Astrocyte of the cerebellum (primary cell): ENCODE data around the gene RPS6KA5.
"Not testable (repeated sequence)": the region's sequence is repeated elsewhere in the genome, so short reads cannot be mapped to it uniquely, and the experiment has no call there.

Source experiments
- DNase-seq: peaks from one replicate; pipeline ENCODE4 v3.0.0-alpha.2; 2011; ENCODE audit warnings: low read depth
- H3K4me3 ChIP-seq: 2 replicates; pipeline ENCODE4 v1.5.1; 2011; ENCODE audit warnings: mild to moderate bottlenecking, low read depth, low read length, moderate library complexity
- in situ Hi-C: cut with HindIII; loops from 2 replicates; pipeline ENCODE4 v1.10.0; 2017; ENCODE audit warnings: low sequenced_read_pairs
- TF ChIP-seq, protein P1 (sequence below): IDR thresholded peaks from 2 replicates; pipeline ENCODE4 v1.5.1; 2012; ENCODE audit warnings: low read length, low read depth, moderate library complexity, mild to moderate bottlenecking; ENCODE audit errors: missing control alignments

Gene RPS6KA5

DNA sequence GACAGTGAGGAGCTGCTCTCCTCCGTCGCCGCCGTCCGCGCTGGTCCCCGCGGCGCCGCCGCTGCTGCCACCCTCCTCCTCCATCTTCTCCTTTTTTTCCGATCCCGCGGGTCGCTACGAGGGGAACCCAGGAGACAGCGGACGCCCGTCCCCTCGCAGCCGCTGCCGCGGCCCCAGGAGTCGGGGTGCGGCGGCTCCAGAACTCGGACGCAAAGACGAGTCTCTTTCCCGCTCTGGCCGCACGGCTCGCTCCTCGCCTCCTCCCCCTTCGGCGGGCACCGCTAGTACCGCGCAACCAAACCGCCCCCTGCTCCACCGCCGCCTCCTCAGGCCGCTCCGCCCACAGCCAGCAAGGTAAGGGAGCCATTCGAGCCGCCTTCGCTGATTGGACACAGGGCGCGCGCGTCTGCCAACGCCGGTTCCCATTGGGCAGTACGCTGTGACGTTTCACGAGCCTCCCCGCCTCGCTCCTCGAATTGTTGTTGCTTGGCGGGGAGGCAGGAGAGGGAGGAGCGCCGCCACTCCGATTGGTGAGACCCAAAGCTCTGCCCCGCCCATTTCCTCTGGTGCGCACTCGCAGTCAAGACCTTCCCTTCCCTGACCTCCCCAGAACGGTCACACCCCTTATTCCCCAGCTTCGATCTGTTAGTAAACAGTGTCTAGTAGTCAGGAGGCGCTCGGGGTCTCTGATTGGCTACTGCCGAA is at the start of gene RPS6KA5:
Gene RPS6KA5 (minus strand): TSS at position 291 of the 705 bp plus-strand sequence. CDS start 207 bp downstream, at position 84.
- peak within 1 kb of the TSS; percentile 79 for H3K4me3 ChIP-seq
- TF ChIP-seq, protein P1, sequence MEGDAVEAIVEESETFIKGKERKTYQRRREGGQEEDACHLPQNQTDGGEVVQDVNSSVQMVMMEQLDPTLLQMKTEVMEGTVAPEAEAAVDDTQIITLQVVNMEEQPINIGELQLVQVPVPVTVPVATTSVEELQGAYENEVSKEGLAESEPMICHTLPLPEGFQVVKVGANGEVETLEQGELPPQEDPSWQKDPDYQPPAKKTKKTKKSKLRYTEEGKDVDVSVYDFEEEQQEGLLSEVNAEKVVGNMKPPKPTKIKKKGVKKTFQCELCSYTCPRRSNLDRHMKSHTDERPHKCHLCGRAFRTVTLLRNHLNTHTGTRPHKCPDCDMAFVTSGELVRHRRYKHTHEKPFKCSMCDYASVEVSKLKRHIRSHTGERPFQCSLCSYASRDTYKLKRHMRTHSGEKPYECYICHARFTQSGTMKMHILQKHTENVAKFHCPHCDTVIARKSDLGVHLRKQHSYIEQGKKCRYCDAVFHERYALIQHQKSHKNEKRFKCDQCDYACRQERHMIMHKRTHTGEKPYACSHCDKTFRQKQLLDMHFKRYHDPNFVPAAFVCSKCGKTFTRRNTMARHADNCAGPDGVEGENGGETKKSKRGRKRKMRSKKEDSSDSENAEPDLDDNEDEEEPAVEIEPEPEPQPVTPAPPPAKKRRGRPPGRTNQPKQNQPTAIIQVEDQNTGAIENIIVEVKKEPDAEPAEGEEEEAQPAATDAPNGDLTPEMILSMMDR, result no peak
- DNase-seq, result peak; percentile 100

DNA sequence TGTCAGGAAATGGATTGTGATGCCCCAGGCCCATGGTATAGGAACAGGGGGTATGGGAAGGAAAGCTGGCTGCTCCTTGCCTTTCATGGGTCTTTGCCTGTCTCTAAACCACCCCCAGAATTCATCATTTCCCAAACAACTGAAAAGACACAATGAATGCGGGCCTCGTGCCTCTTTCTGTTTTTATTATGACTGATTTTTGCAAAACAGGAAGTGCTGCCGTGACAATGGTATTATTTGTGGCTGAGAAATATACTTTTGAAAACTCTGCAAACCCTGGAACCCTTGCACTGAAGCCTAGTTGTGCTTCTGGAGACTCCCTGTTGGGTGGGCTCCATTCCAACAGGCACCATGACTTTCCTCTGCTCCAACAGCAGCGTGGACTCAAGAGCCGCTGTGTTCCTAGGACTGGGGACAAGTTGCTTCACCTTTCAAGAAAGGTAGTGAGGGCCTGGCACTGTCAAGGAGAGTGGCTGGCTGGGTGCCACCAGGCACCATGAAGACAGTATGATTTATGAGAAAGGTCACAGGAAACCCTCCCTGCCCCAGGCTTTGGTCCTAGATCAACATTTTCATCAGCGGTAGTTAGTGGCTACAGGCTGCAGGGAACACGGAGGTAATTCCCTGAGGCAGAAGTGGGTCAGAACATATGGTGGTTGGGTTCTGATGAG is 48.6 kb upstream of the RPS6KA5 start:
- in situ Hi-C loops, result no loop called here
- TF ChIP-seq, protein P1, result no peak
- no peak for DNase-seq
- H3K4me3 ChIP-seq, result no peak overlapping the region

More for the DNA sequence above, at the start of gene RPS6KA5:
- in situ Hi-C loops, result no loop called here

DNA sequence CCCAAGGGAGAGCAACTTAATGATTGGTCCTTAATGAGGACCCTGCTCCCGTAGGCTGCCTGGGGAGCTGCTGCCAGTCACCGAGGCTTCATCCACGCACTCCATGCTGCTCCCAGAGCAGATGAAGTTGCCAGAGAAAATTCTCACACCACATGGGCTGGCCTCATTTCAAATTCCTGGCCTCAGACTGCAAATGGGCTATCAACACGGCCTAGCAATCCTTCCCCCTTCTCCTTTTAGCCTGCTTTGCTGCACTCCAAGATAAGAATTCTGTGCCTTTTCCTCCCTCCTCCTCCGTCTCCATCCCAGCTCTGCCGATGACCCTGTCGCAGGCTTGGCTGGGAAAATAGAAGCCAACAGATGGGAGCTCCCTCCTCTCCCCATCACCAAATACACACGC is 42.7 kb upstream of the RPS6KA5 start:
- in situ Hi-C loops, result no loop called here
- TF ChIP-seq, protein P1, result no peak
- no peak overlapping the region for H3K4me3 ChIP-seq
- no peak for DNase-seq

DNA sequence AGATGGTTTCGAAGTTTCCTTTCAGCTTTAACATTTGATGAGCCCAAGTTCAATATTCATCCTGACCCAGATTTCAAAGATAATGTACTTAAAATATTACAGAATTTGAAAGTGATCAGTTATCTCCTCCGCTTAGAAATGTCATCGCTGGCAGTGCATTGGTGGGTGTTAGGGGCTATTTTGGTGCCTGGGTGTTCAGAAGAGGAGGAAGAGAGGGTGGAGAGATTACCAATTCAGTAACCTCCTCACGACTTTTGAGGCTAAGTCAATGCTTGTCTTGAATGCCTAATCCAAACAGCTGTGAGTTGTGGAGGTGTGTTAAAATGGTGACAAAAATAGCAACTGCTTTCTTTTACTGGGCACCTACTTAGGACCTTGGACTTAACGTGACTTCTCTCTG is 39.7 kb upstream of the RPS6KA5 start:
- TF ChIP-seq, protein P1, result no peak
- H3K4me3 ChIP-seq, result no peak overlapping the region
- in situ Hi-C loops, result no loop called here
- no peak for DNase-seq

DNA sequence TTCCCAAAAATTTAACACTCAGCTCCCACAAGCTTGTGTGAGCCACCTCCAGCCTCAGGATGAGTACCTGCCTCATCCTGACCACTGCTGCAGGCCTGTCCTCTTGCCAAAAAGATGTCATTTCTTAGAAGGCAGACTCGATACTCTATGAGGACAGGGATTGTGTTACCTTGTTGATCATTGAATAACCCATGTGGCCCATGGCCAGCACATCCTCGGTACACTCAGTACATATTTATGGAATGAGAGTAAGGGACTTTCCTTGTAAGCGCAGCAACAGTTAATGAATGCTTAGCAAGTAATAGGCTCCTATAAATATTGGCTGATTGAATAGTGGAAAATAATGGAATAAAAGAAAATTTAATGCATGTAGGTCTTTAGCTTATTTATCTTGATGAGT is 38.1 kb upstream of the RPS6KA5 start:
- no peak overlapping the region for H3K4me3 ChIP-seq
- in situ Hi-C loops, result no loop called here
- TF ChIP-seq, protein P1, result no peak
- no peak for DNase-seq

DNA sequence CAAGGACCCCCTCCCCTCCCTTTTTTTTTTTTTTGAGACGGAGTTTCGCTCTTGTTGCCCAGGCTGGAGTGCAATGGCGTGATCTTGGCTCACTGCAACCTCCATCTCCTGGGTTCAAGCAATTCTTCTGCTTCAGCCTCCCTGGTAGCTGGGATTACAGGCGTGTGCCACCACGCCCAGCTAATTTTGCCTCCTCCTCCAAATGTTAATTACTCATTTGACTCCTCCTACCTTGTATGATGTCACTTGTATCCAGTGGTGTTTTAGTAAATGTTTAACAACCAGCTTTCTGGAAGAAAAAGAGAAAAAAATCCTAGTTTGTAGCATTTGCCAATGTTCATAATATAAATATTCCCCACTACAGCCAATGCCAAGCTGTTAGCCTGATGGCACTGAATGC is 37.2 kb upstream of the RPS6KA5 start:
- DNase-seq, in situ Hi-C loops, H3K4me3 ChIP-seq: not testable (repeated sequence)

DNA sequence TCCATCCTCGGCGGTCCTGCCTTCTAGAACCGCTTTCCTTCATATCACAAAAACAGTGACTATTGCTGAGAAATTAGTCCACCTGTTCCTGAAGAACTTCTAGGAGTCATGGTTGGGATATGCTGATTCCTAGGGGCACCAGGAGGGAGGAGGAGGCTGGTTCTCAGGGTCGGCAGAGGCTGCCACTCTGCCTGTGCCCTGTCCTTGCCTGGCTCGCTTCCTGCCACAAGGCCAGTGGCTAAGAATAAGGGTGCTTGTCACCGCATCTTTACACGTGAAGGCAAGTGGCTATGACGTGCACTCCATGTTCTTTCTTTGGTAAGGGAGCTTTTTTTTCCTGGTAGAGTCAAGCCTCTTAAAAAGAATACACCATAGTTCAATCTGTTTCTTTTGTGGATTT is 34.7 kb upstream of the RPS6KA5 start:
- DNase-seq, result no peak
- in situ Hi-C loops, result no loop called here
- no peak overlapping the region for H3K4me3 ChIP-seq
- TF ChIP-seq, protein P1, result no peak
